Measurements from ENCODE around the gene TSPAN18.

DNA sequence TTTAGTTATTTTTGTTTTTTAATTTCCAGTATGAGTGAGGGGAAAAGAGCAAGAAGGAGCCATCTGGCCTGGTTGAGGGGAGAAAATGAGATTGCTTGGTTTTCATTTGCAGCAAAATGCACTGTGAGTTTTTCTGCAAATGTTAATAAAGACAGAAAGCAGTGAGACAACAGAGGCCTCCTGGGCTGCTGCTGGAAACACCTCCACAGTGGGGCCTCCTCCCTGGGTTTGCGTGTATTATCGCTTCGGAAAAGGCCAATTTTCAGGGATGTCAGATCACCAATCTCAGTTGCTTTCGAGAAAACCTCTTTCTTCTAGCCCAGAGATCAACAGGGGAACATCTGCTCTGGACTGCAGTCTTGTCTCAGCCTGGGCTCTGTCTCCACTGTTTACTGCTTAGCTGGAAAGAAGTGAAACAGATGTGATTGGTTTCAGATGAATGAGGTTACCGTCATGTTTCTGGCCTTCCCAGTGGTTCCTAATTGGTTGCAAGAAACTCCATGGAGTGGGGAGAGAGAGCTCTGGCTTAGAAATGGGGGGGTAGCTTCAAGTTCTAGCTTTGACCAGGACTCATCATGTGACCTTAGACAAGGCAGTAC is 17.3 kb downstream of the TSPAN18 start:
- TF ChIP-seq, protein P1, sequence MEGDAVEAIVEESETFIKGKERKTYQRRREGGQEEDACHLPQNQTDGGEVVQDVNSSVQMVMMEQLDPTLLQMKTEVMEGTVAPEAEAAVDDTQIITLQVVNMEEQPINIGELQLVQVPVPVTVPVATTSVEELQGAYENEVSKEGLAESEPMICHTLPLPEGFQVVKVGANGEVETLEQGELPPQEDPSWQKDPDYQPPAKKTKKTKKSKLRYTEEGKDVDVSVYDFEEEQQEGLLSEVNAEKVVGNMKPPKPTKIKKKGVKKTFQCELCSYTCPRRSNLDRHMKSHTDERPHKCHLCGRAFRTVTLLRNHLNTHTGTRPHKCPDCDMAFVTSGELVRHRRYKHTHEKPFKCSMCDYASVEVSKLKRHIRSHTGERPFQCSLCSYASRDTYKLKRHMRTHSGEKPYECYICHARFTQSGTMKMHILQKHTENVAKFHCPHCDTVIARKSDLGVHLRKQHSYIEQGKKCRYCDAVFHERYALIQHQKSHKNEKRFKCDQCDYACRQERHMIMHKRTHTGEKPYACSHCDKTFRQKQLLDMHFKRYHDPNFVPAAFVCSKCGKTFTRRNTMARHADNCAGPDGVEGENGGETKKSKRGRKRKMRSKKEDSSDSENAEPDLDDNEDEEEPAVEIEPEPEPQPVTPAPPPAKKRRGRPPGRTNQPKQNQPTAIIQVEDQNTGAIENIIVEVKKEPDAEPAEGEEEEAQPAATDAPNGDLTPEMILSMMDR (conservative IDR thresholded peaks at IDR 0.05; ENCODE audit: low read depth, low read length), result no peak
- TF ChIP-seq MAFK (IDR thresholded peaks at IDR 0.05; ENCODE audit: low read depth, low read length), result no peak
- no peak for TF ChIP-seq CHD1 (IDR thresholded peaks at IDR 0.05; ENCODE audit: low read depth, low read length)
- TF ChIP-seq RFX5 (IDR thresholded peaks at IDR 0.05; ENCODE audit: low read depth, low read length), result no peak
- no peak for TF ChIP-seq SMC3 (IDR thresholded peaks at IDR 0.05; ENCODE audit: low read depth, low read length)
- TF ChIP-seq MXI1 (IDR thresholded peaks at IDR 0.05; ENCODE audit: borderline replicate concordance, low read depth, low read length), result no peak
- TF ChIP-seq POLR2A (IDR thresholded peaks at IDR 0.05; ENCODE audit: low read depth, low read length), result no peak

All from IMR-90 (cell line).